DMS53 treated with DMSO at 0.1 percent for 48 hours (cell line): Measurements from ENCODE around the gene SLC26A9.

ENCODE experiments used
- DNase-seq: peaks from one replicate; lab custom pipeline; 2025; ENCODE audit not compliant: unreplicated experiment; lab: John Stamatoyannopoulos, UW

SLC26A9 gene

DNA sequence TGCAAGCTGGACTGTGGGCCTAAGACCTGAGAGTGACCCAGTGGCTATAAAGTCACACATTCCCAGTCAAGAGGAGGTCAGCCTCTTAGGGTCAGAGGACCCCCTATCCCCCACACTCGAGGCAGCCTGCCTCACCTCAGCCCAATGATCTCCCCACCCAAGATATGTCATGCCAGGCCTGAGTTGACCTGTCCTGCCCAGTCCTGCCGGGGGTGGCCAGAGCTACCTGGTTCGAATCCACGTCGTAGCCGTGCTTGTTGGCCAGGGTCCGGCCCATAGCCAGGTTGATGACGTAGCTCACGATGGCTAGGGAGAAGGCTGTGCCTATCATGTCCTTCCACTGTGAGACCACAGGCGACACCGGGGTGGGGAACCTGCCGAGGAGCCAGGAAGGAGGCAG, 15.6 kb downstream of the SLC26A9 start:
- DNase-seq, result no peak

DNA sequence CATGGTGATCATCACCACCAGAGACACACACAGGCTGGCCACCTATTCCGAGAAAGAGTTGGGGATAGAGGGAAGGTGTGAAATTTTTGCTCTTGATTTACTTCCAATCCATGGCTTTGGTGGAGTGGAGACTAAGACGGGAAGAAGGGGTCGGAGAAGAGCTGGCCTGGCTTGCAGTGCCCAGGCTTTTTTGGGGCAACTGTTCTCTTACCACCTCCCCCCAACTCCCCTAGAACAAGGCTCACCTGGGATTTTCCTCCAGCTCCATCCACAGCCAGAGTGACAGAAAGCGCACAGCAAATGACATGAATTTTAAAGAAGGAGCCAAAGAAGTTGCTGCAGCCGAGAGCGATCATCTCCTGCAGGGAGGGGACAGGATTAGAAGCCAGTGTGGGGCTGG, 16.0 kb downstream of the SLC26A9 start:
- no peak for DNase-seq

DNA sequence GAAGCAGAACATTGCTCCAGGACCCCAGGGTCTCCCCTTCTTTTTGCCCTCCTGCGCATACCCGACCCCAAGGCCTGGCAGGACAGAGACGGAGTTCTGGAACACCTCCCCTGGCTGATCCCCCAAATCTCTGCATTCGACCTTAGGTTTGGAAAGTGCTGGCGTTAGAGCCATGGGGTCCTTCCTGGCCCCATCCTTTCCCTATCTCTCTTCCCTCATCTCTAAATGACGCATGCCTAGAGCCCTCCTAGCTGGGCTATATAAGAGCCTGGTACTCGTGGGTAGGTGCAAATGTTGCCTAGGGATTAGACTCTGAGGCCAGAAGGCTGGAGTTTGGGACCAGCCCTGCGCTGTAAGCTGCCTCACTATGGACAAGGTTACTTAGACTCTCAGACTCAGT, 16.6 kb downstream of the SLC26A9 start:
- DNase-seq, result no peak

DNA sequence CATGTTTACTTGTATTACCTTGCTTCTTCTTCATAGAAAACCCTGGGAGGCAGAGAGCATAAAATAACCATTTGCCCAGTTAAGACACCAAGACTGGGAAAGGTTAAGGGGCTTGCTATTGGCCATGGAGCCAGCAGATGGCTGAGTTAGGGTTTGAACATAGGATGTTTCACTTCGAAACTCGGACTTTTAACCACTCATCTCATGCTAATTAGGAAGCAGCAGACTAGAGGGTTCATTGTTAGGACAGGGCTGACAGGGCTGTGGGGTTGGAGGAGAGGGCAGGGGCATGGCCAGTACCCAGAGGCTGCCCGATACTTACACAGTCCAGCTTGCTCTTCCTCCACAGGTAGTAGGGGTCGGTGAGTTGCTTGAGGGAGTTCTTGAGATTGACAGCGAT, 17.0 kb downstream of the SLC26A9 start:
- no peak for DNase-seq

DNA sequence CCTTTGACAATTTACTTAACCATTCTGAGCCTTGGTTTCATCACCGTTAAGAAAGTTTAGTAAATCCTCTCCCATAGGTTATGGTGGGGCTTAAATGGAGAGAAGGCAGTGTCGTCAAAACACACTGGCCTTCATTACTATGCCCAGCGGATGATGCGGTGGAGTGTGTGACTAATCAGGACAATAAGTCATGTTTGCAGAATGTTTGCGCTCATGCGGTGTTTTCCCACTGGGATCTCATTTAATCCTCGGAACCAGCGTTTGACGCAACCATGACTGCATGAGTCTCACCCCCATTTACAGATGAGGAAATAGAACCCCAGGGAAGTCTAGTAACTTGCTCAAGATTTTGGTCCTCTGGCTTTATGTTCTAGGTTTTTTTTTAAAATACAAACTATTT, 17.5 kb downstream of the SLC26A9 start:
- DNase-seq, result peak; percentile 46

DNA sequence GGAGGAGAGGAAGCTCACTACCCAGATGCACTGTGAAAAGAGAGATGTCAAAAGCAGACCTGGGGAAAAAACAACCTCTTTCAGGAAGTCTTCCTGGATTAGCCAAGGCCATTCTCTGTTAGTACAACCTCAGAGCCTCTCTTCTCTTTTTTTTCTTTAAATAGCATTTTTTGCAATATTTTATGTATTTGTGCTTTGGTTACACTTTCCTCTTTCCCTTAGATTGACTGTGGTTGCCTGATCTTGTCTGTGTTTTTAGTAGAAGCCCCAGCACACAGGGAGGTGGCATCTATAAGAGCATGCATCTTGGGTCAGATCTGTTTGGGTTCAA, 18.8 kb downstream of the SLC26A9 start:
- DNase-seq, result no peak

DNA sequence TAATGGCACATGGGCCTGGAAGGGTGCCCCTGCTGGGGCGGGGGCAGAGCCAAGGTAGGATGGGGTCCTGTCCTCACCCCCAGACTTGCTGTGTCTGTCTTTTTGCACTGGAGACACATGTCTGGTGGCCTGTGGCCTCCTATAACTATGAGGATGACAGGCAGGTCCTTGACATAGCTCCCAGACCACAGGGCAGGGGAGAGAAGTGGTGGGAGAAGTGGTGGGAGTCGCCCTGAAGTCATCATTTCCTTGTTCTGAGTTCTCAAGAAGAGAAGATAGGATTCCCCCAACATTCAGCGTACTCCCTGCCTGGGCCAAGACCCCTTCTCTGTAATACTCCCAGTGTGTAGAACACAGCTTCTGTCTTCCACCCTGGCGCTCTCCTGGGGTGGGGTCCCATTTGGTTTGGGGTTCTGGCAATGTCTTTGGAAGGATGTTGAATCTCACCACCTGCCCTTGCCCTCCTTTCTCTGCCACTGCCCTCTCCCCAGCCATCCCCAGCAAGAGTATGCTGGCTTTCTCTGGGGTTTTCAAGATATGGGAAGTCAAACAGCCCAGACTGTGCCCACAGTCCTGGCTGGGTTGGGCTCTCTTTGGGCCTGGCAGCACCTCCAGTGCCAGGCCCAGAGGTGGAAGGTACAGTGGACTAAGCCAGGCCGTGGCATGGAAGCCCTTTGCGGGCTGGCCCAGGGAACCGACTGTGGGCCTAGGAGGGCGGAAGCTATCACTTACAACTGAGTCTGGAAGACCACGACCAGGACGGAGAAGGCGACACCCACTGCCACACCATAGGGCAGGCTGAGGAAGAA, 19.4 kb downstream of the SLC26A9 start:
- DNase-seq, result no peak

DNA sequence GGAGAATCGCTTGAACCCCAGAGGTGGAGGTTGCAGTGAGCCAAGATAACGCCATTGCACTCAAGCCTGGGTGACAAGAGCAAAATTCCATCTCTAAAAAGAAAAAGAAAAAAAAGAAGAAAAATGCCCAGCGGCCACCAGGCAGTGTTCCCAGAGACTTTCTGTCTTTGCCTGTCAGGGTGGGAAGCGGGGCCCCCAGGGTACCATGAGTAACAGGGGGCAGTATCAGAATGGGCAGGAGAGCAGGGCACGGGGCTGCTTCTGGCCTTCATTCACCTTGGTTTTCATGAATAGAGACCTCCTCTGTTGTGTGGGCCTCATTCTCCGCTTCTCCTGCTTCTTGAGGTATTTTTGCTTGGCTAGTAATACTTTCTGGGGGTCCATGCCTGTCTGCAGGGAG, 20.4 kb downstream of the SLC26A9 start:
- DNase-seq, result no peak

DNA sequence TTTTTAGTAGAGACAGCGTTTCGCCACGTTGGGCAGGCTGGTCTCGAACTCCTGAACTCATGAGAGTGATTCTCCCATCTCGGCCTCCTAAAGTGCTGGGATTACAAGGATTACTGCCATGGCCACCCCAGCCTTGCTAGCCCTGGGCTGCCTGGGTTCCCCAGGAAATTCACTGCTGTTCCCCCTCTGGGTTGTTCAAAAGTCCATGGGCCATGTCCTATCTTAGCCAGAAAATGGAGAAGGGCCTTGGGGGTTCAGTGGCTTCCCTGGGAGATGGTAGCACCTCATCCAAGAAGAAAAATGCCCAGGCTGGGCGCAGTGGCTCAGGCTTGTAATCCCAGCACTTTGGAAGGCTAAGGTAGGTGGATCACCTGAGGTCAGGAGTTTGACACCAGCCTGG, 20.9 kb downstream of the SLC26A9 start:
- no peak for DNase-seq

DNA sequence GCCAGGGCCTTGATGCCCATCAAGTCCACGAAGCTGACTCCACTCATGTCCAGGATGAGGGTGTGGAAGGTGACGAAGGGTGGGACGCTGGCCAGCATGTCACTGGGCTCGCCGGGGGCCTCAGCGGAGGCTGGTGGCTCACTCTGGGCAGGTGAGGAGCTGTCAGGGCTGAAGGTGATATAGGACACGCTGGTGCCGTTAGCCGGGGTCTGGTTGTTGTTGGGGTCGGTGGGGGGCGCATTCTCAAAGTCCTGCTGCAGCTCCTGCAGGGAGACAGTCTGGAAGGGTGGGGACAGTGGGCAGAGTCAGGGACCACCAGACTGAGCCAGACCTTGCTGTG, 21.7 kb downstream of the SLC26A9 start:
- DNase-seq, result no peak

DNA sequence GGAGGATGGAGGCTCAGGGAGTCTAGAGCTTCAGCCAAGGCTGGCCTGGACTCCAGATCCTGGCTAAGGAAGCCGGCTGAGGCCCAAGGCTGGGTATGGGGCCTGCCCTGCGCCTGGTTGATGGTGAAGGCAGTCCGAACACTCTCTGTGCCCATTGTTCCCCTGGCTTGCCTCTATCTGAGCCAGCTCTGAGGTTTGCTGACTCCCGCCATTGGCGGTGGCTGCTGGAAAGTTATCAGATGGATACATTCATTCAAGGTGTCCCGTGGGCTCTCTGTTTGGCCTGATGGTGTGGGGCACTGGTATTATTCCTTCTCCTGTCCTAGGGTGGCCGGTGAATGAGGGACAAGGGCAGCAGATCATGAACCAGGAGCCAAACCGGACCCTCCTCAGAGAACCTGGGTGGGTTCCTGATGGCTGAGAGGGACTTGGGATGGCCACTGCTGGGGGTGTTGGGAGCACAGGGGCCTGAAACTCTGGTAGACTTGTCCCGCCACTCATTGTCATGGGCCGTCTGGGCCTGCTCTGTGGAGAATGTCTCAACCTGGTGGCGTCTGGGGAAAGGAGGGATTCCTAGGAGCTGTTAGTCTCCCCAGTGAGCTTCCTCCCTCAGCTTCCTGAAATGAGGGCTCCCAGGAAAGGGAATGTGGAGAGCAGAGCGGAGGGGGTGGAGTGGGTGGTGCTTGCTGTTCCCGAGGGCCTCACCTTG, 22.2 kb downstream of the SLC26A9 start:
- no peak for DNase-seq

DNA sequence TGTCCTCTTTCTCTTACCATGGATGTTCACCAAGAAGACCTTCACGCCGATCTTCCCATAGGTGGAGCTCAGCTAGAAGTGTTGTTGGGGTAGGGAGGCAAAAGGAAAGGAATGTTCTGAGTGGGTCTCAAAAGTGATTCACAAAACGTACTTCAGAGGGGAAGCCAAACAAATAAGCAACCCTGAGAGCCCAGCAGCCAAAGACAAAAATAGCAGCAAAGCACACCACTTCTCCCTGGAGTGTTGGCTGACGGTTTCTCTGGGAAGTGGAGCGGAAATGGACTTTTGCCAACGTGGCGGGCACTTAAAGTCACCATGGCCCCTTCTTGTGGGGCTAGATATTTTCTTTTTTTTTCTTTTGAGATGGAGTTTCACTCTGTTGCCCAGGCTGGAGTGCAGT, 23.1 kb downstream of the SLC26A9 start:
- DNase-seq, result peak; percentile 86

DNA sequence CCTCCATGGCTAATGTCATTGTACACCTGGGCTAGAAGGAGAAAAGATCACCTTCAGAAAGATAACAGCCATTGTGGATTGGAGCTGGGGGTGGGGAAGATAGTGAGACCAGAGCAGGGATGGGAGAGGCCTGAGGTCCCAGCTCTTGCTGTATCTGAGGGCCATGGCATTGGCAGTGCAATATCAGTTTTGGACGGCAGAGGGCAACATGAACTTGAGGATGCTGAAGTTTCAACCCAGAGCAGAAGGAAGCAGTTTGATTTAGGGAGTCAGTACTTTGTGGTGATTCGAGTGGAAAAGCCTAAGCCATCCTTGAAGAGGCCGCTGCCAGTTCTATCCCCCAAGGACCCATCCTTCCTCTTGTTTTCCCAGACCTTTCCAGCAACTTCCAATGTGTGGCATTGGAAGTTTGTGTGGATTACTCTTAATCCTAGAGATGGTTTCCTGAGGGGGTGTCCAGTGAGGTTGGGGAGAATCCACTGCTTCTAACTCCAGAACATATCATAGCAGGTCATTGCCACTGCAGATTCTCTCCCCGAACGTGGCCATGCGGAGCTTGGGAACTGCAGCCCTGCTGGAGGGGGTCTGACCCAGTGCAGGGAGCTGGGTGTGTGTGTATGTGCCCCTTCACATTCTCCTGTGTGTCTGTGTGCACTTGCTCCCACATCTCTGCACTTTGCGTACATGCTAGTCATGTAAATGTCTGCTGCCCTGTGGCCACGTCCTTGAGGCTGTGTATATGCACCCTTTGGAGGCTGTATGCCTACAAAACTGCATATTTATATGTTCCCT, 24.1 kb downstream of the SLC26A9 start:
- peak; percentile 81 for DNase-seq

DNA sequence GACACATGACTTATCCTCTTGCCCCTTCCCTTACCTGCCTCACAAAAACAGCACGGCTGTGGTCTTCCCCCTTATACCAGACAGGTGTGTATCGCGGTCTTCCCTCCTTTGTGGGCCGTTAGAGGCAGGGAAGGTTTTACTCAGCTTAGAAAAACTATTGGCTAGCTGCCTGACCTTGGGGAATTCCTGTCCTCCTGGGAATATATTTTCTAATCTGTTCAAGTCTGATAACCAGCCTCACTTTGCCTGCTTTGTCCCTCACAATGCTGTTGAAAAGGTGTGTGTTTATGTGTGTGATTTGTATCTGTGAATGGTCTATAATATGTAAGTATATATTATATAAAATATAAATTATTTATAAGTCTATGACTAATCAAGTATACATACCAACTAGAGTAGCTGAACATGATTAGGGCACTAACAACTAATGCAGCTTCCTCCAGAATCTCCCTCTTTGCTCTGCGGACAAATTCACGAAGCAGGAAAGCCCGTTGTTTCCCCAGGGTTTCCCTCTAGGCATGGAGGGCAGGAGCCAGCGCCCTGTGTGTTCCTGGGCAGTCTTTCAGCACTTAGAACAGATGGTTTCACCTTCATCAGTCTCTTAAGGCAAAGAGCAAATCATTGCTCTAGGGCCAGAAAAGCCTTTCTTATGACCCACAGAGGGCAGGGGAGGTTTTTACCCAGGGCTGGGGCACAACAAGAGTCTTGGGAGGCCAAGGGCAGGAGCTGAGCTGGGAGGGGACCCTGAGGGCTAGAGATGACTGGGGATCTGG, 25.6 kb downstream of the SLC26A9 start:
- no peak for DNase-seq

DNA sequence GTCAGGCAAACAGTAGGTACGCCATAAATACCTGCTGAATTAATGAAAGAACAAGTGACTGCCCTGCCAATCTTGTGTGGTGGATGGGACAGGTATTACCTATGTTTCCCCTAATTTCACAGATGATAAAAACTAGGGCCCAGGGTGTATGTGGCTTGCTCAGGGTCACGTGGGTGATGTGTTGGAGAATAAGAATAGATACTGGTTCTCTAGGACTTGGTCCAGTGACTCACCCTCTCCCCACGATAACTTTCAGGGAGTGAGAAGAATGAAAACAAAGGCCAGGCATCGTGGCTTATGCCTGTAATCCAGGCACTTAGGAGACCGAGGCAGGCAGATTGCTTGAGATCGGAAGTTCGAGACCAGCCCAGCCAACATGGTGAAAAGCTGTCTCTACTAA, 26.7 kb downstream of the SLC26A9 start:
- no peak for DNase-seq

DNA sequence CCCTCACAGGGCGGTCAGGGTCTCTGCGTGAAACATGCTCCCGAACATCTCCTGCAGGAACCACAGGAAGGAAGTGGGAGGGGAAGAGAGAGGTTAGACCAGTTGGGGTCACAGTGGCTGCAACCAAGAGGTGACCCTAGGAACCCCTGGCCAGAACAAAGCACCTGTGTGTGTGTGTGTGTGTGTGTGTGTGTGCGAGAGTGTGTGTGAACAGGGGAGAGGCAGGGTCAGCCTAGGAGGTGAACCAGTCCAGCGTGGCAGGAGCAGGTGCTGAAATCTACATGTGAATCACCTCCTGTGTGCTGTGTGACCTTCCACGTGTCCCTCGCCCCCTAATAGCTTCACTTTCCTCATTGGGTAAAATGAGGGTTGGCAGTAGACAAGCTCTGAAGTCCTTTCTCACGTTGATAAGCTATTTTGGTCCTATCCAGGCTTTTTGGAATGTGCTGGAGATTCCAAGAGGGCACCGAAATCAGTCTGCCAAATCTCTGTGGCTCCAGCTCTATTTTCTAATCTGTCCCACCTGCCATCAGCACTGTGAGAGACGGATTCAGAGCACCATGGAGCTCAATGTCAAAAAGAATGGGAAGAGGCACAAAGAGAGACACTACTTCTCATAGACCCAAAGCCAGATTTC, 27.8 kb downstream of the SLC26A9 start:
- DNase-seq, result no peak

DNA sequence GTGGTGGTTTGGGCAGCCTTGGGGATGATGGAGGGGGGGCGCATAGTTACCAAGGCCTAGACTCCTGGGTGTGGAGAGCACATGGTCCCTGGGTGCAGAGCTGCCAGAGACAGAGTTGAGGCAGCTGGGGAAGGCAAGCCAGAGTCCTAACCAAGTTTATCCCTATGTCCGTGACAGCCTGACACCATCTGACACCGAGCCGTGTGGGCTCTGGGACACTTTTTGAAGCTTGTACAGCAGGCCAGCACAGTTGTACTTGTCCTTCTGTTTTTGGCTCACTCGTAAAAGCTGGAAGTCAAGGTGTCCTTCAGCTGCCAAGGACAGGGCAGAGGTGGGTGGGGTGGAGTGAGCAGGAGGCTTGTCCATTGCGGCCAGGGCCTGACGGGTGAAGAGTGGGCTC, 28.5 kb downstream of the SLC26A9 start:
- DNase-seq, result no peak

DNA sequence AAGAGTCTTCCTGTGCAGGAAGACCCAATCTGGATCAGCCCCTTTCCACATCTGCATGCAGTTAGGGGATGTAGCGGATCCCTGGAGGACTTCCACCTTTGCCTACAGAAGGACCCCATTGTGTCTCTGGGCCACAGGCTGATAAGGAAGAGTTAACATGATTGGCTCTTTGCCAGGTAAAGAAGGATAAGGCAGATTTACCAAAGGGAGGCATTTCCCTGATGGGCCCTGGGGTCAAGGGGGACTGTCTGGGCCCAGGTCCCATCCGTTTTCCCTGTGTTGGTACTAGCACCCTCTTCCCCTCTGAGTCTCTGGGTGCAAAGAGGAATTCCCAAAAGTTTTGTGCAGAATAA, 29.1 kb downstream of the SLC26A9 start:
- no peak for DNase-seq

DNA sequence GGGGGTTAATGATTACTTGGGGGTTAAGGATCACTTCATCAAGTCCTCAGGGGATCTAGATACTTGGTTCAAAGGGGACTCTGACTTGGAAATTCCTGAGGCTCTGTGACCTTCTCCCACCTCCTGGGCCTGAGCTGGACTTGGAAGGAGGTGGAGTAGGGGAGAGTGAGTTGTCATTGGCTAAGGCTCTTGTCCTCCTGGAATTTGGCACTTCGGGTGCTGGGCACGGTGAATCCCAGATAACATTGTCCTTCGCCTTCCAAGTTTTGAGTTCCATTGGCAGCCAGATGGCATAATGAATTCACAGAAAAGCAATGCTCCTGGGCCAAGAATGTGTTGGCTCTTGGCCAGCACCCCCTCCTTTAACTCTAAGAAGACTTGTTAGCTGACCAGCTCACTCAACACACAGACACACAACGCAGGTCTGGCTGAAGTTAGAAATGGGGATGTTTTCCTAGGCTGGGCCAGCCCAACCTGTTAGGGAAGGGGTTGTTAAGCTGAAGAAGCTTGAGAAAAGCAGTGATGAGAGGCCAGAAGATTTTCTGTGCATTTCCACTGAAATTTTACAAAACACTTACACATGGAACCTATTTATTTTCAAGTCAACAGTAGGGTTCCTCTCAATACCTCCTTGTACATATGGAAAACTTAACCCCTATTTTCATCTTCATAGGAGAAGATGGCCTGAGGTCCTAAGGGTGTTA, 29.7 kb downstream of the SLC26A9 start:
- DNase-seq, result no peak

DNA sequence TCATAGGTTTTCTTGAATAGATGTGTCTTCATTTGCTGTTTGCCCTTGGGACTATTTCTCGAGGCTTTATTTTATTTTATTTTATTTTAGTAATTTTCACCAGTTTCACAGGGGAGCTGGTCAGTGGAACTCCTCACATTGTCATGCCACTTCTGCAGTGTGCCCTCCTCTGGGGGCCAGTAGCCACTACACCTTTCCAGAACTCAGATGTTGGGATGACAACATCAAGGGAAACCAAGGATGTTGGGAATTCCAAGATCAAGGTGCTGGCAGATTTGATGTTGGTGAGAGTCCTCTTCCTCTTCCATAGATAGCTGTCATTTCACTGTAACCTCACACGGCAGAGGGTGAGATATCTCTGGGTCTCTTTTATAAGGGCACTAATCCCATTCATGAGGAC, 35.5 kb downstream of the SLC26A9 start:
- peak; percentile 31 for DNase-seq
